ENCODE measurements around the gene FOLR2.
A peak's percentile ranks its signal among the peaks of the same experiment; 100 is the strongest.

Gene FOLR2

DNA sequence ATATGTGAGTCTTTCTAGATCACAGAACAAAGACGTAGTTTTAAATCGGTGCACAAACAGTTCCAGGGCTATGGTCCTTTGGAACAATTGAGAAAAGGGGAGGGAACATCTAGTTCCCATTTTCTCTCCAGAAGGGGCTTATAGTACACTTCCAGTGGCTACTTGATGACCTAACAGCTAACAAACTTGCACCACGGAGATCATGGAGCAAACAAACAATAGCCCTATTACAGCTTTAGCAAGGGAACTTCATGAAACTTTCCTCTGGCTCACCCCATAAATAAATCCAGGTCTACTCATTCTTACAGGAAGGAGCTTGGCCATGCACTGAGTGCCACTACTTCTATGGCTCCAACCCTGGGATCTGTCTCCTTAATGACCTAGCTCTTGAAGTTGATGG is 8.3 kb upstream of the FOLR2 start:
- no peak for DNase-seq

DNA sequence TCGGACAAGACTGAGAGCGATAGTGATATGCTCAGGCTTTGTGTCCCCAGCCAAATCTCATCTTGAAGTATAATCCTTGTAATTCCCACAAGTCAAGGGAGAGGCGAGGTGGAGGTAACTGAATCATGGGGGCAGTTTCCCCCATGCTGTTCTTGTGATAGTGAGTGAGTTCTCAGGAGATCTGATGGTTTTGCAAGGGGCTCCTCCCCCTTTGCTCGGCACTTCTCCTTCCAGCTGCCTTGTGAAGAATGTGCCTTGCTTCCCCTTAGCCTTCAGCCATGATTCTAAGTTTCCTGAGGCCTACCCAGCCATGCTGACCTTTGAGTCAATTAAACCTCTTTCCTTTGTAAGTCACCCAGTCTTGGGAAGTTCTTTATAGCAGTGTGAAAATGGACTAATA is 7.5 kb upstream of the FOLR2 start:
- DNase-seq: no peak

DNA sequence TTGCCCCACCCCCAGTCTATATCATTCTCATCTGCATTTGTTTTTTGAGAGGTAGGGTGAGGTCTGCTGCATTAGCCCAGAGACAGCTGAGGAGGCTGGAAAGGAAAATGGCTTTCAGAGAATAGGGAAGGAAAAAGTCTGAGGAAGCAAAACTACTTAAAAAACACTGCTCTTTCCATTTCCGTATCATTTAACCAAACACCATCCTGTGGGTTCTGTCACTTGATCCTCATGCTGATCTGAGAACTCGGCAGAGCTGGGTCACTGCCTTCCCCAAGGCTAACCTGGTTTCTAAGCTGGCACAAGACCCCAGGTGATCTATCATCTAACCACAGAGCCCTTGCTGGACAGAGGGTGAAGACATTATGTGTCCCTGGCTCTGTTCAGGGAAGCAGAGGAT is 1.2 kb downstream of the FOLR2 start:
- no peak for DNase-seq

DNA sequence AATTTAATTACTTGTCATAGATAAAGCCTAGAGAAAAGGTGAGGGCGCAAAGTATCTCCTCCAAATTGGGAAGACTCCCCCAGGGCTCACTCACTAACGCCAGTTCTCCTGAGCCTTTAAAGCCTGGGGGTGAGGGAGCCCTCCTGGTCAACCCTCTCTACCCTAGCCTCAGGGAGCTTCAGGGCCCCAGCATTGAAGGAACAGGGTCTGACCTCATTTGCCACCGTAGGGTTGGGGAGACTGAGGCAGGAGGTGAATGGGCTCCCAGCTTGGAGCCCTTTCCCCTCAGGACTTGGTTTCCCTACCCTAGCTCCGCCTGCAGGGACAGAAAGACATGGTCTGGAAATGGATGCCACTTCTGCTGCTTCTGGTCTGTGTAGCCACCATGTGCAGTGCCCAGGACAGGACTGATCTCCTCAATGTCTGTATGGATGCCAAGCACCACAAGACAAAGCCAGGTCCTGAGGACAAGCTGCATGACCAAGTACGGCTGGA is 1.7 kb downstream of the FOLR2 start:
- DNase-seq: no peak

DNA sequence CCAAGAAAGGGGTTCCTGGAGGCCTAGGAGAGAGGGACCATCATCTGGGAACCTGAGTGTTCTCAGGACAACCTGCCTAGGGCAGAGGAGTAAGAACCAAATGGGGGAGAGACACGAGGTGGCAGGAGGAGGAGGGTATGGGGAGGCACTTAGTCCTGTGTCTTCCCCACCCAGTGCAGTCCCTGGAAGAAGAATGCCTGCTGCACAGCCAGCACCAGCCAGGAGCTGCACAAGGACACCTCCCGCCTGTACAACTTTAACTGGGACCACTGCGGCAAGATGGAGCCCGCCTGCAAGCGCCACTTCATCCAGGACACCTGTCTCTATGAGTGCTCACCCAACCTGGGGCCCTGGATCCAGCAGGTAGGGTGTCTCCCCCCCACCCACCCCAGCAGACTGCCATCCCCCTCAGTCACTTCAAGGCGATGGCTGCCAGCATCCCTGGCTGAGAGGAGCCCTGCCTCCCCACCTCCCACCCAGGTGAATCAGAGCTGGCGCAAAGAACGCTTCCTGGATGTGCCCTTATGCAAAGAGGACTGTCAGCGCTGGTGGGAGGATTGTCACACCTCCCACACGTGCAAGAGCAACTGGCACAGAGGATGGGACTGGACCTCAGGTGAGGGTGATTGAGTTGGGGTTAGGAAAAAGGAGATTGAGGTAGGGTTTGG is 4.2 kb downstream of the FOLR2 start:
- peak in 1 of 2 experiments; percentile 31 for DNase-seq

DNA sequence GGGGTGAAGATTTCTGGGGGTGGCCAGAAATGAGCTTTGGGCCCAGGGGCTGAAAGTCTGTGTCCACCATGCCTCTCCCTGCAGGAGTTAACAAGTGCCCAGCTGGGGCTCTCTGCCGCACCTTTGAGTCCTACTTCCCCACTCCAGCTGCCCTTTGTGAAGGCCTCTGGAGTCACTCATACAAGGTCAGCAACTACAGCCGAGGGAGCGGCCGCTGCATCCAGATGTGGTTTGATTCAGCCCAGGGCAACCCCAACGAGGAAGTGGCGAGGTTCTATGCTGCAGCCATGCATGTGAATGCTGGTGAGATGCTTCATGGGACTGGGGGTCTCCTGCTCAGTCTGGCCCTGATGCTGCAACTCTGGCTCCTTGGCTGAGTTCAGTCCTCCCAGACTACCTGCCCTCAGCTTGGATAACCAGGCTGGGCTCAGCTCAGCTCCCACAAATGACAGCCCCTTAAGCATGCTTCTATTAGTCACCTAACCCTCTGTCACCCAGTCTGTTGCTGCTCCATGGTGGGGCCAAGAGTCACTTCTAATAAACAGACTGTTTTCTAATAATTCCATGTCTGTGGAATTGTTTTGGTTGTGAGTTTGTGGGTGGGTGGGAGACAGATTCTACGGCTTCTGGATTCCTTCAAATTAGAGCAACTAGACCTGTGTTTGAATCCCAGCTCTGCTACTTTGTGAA is 4.9 kb downstream of the FOLR2 start:
- no peak for DNase-seq

DNA sequence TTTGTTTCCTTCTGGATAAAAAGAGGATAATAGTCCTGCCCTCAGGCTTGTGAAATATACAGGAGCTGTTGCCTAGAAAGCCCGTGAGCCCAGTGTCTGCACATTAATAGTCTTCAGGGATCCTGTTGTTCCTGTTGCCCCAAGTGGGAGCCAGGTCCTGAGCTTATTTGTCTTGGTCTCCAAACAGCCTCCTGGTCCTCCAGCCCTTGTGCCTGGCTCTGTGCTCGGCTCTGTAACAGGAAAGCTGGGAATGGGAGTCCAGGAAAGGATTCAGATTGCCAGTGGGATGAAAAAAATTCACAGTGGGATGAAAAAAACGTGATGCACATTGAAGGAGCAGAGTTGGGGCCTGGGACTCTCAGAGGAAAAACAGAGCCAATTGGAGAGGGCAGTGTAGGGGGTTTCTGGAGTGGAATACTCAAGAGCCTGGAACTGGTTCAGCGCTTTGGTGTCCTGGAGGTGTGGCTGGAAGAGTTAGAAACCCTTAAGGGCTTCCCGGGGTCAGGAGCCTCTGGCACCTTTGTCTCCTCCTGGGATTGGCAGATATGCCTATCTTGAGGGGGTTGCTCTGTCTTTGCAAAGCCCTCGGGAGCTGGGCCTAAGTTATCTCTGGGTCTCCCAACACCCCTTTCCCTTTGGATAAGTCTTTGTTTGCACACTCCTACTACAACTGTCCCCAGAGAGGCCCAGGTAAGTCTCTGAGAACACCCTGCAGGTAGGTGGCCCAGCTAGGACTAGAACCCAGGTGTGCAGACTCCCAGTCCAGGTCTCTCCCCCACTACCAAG is 5.7 kb downstream of the FOLR2 start:
- DNase-seq: peak in 1 of 2 experiments; percentile 42

DNA sequence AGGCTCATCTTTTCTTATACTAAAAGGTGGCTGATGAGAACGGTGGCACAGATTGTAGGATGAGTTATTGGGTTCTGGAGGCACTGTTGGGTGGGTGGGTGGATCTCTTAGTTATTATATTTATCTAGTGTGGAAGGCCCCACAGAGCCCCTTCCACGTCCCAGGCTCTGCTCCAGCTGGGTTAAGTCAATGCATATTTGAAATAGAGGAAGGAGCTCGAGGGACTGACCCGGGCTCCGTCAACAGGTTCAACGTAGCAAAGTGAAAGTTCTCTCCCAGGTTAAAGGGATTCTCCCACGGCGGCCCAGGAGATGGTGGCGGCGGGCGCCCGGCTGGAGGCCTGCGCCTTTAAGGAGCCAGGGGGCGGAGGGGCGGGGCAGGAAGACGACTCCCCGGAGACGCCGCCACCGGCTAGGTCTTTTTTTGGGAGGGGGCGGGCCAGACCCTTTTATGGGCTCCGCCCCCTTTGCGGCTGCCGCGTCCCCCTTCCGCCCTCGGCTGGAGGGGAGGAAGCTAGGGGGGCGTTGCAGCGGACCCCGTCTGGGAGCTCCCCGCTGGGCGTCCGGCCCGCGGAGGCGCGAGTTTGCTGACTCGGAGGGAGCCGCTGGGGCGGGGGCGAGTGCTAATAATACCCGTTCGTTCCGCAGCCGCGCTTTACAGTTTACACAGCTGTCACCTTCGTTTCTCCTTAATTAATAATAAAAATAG is 6.5 kb downstream of the FOLR2 start:
- peak; percentile 87 to 98 for DNase-seq

DNA sequence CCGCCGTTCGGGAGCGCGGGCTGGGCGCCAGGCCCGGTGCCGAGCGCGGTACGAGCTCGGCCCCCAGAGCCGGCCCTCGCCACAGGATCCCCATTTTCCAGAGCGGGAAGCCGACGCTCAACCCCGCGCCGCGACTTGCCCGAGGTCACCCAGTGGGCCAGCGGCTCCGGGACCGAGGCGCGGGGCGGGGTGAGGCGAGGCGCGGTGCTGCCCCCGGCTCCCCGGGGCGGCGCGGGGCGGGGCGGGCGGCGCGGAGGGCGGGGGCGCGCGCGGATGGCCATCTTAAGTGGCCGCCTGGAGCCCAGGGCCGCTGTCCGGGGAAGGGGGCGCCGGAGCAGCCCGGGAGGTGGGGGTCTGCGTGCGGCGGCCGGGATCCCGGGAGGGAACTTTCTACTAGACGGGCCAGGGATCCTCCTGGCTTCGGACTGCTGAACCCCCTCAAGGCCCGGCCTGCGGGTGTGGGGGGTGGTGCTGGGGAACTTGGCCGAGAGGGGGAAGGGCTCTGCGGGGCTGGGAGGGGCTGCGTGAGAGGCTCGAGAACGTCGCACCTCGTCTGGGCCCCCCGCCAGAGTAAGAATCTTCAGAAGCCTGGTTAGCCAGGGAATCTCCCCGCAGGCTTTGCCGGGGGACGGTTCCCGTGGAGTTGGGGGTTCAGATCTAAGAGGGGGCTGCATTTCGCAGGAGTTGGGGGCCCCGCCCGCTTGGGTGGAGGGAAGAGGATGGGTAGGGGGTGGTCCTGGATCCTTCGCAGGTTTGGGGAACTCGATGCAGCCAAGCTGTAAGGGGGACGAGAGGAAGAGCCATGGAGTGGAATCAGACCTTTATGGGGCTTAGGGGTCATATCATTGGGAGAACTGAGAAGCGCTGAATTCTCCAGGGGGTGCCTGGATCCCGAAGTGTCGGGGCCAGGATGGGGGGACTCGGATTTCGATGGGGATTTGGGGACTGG is 7.3 kb downstream of the FOLR2 start:
- peak in 1 of 2 experiments; percentile 92 for DNase-seq

DNA sequence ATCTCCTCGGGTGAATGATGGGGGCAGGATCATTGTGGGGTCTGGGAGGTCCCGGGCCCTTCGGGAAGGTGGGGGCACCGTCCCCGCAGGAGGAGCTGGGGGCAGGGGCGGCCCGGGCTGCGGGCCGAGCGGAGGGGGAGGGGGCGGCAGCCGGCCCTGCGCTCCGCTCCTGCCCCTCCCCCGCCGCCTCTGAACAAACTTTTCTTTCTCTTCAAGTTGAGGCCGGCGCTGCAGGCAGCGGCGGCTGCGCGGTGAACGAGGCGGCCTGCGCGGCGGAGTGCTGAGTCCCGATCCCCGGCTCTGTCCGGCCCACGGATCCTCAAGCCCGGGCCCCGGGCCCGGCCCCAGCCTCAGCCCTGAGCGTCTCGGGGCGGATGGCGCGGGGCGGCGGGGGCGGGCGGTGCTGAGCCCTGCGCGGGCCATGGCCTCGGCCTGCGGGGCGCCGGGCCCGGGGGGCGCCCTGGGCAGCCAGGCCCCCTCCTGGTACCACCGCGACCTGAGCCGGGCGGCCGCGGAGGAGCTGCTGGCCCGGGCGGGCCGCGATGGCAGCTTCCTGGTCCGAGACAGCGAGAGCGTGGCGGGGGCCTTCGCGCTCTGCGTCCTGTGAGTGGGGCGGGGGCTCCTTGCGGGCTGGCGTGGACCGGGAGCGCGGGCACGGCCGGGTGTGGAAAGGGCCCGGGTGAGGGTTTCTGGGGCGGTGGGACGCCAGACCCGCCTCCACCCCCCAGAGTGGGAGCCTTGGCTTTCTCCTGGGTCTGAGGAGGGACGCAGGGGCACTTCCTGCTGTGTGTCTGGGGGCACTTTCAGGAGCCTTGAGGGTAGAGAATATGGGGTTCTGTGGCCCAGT is 8.2 kb downstream of the FOLR2 start, which contains the start of gene INPPL1:
Gene INPPL1, plus strand, starts transcription at position 204 of the 847 bp plus-strand sequence. Its CDS starts 218 bp downstream, at position 422.
- DNase-seq: peak; percentile 35 to 72

DNA sequence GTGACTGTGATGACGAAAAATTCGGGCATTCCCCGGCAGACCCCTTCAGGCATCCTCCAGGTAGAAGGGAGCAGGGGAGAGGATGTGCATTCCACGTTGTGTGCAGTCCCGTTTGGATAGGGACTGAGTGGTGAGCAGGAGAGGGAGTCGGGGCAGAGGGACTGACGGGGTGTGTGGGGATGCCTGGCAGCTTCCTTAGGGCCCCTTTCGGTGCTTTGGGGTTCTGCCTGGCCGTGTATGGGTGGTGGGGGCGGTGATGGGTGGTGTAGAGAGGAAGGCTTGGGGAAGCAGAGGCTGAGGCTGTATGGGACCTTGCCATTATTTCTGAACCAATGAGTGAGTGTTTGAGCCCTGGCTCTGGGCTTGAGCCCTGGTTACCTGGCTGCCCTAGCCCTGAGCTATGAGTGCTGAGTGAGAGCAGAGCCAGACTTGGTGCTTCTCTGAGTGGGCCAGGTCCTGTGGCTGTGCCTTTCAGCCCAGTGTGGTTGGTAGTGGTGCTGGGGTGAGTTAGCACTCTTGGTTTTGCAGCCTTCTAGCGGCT is 8.9 kb downstream of the FOLR2 start:
- DNase-seq: peak in 1 of 2 experiments; percentile 58

DNA sequence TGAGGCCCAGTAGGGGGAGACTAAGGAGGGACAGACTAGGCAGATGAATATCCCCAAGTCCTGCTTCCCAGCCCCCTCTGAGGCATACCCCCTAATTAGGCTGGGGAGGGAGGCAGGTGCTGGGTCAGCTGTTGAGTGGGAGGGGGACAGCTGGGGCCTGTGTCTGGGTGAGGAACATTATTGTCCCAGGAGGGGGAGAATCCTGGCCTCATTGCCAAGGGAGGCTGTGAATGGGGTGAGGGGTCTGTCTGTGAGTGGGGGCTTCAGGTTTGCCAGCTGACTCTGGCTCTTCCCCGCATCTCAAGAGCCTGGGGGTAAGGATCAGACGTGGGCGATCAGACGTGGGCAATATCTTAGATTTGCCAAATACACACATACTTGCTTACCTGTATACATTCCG is 10.1 kb downstream of the FOLR2 start:
- DNase-seq: no peak

DNA sequence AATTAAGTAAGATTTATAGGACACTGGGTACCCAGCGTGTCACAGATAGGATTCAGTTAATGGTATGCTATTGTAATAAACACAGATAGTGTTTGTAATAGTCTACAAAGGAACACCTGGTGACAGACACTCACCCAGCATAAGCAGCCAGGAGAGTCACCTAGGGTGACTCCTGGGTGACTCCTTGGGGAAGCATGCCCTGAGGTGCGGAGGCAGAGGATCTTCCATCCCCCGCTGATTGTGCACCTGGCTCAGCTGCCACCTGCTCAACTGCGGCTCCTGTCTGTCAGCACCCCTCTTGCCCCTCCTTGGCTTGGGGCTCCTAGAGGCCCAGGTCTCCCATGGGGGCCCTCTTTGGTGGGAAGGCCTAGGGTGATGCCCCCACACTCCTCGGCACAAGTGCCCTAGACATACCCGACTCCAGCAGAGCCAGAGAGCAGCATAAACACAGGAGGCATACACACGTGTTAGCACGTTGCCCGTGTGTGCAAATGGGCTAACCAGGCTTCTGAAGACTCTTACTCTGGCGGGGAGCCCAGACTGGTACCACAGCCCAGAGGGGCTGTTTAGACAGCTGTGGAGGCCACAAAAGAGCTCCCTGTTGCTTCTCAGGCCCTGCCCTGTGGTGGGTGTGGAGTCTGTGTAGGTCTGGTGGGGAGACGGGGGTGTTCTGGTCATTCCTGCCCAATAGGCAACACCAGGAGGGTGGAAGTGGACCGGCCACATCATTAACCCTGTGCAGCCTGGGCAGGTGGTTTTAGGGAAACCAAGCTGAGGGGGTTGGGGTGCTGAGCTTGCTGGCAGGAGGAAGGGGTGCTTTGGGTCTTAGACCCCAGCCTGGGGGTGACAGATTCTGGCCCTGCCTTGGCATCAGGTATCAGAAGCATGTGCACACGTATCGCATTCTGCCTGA is 11.0 kb downstream of the FOLR2 start:
- DNase-seq: peak in 1 of 2 experiments; percentile 63

DNA sequence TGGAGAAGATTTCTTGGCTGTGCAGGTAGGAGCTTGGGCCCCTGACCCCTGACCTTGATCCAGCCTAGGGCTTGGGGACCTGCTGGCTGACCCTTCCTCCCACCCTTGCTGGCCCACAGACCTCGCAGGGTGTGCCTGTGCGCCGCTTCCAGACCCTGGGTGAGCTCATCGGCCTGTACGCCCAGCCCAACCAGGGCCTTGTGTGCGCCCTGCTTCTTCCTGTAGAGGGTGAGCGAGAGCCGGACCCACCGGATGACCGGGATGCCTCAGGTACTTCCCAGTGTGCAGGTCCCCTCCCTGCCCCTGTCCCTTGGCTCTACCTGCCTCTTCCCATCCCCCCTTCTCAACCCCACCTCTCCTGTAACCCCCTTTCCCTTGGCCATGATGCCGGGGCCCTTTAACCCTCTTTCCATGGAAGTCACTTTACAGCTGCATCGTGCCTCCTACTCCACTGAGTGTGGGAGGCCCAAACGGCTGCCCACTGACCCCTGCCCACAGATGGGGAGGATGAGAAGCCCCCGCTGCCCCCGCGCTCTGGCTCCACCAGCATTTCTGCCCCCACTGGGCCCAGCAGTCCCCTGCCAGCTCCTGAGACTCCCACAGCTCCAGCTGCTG is 11.7 kb downstream of the FOLR2 start:
- no peak for DNase-seq

DNA sequence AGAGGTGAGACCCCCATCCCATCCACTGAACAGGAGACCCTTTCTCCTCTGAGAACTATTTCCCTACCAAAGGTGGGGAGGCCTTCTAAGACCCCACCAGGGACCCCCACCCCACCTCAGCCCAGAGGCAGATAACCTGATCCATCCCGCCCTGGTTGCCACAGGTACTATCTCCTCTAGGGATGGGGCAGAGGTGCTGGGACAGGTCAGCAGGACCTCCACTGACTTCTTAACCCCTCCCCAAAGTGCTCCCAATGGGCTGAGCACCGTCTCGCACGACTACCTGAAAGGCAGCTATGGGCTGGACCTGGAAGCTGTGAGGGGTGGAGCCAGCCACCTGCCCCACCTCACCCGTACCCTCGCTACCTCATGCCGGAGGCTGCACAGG is 12.2 kb downstream of the FOLR2 start:
- no peak for DNase-seq

DNA sequence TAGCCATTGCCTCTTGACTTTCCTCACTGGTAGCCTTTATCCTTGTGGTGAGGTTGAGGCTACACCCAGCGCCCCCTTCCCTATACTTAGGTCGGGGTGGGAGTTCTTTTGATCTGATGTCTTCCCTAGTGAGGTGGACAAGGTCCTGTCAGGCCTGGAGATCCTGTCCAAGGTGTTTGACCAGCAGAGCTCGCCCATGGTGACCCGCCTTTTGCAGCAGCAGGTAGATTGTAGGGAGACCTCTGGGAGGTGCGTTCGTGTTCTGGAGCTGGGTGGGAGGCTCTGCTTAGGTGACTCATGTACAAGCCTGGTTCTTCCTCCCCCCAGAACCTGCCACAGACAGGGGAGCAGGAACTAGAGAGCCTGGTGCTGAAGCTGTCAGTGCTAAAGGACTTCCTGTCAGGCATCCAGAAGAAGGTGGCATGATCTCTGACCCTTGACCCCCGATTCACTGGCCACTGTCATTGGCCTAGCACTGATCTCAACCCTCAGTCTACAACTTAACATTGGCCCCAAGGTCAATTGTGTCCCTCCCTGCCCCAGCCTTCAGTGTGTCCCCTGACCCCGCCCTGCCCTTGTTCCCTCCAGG is 12.8 kb downstream of the FOLR2 start:
- no peak for DNase-seq

DNA sequence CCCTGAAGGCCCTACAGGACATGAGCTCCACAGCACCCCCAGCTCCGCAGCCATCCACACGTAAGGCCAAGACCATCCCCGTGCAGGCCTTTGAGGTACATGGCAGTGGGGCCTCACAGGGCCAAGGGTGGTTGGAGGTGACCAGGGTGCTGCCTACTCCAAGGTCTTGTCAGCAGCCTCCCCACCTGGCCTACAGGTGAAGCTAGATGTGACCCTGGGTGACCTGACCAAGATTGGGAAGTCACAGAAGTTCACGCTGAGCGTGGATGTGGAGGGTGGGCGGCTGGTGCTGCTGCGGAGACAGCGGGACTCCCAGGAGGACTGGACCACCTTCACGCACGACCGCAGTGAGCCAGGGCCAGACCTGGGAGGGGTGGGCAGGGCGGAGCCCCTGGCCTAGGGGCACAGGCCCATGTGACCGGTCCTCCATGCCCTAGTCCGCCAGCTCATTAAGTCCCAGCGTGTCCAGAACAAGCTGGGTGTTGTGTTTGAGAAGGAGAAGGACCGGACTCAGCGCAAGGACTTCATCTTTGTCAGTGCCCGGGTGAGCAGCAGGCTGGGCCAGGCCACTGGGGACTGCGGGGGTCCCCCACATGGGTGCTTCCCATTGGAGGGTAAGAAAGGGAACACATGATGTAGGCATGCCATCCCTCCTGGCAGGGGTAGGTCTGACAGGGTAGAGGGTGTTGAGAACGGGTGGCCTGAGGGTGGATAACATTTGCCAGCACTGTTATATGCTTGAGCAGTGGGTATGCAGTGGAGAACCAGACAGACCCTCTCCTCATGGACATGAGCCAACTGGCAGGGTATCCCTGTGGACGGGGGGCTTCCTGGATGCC is 13.6 kb downstream of the FOLR2 start:
- DNase-seq: no peak
